Adrenal gland (tissue), 19 donors: ENCODE results near the gene TAS2R1. TPM values are rescaled to one million over a fixed set of nuclear protein-coding genes. Genes with fewer than 3 reads are reported as not detected.

Source experiments
- DNase-seq, 7 donors: peaks; one replicate each; pipeline ENCODE4 v3.0.0-alpha.2; 2019 to 2020
- H3K27ac ChIP-seq, 5 donors: fragments of 200-600 bp; sonication (generic) in 4 of 5; 1 replicate in 3 of 5; 2 replicates in 2 of 5; pipeline versions ENCODE4 v1.5.1 to v1.8.0; 2016 to 2020; ENCODE audit warnings: mild to moderate bottlenecking in 1 of 5
- H3K27me3 ChIP-seq: fragments of 200-600 bp; 2 replicates; pipeline ENCODE4 v1.8.0; 2021
- H3K36me3 ChIP-seq, 2 donors: fragments of 200-600 bp; replicated peaks in 1 of 2; 1 replicate in 1 of 2; 2 replicates in 1 of 2; pipeline versions ENCODE4 v1.5.1 to v1.8.0; 2018 to 2022
- H3K4me1 ChIP-seq, 2 donors: fragments of 200-600 bp; replicated peaks in 1 of 2; 1 replicate in 1 of 2; 2 replicates in 1 of 2; pipeline versions ENCODE4 v1.5.1 to v1.8.0; 2018 to 2021
- H3K4me3 ChIP-seq, 4 donors: fragments of 200-600 bp; sonication (generic) in 3 of 4; one replicate each; pipeline ENCODE4 v1.5.1; 2016 to 2018
- H3K9me3 ChIP-seq, 3 donors: fragments of 200-600 bp; sonication (generic) in 1 of 3; replicated peaks in 1 of 3; 1 replicate in 2 of 3; 2 replicates in 1 of 3; pipeline versions ENCODE4 v1.5.1 to v1.8.0; 2016 to 2021
- CTCF ChIP-seq, 6 experiments: fragments of 450-650 bp in 4 of 6; fragments of 200-600 bp in 2 of 6; sonication (generic) in 1 of 6; IDR thresholded peaks; 1 replicate in 5 of 6; 2 replicates in 1 of 6; pipeline versions ENCODE4 v1.5.1 to v1.8.0; 2016 to 2021; ENCODE audit warnings: antibody characterized with exemption in 6 of 6, mild to moderate bottlenecking in 2 of 6, moderate library complexity in 1 of 6
- POLR2A ChIP-seq, 2 donors: fragments of 450-650 bp; IDR thresholded peaks; one replicate each; pipeline ENCODE4 v1.6.1; 2017; ENCODE audit warnings: antibody characterized with exemption in 2 of 2, mild to moderate bottlenecking in 2 of 2, moderate library complexity in 1 of 2
- WGBS, 4 donors: extraction: QIAGEN DNeasy Blood & Tissue Kit in 2 of 4; methylation state at CpG; one replicate each; pipeline versions ENCODE4 v1.1.5 to v1.1.7; 2013 to 2017; 5-methylcytosine and 5-hydroxymethylcytosine counted together
- intact Hi-C, 2 donors: fragments of 100-400 bp; cut with DNase I; formaldehyde crosslinking; loops; one replicate each; pipeline versions ENCODE4 v1.14.1 to v1.15.0; 2022 to 2023
- long read RNA-seq, 10 donors: library from polyadenylated mRNA in 3 of 10; unstranded in 2 of 10; stranded (forward) in 1 of 10; transcript quantifications; one replicate each; pipeline ENCODE4 v2.0.0 and lab custom pipeline, GENCODE V29; 2021 to 2026
- polyA plus RNA-seq, 3 donors: library from polyadenylated mRNA; stranded (reverse); fragments of 200-250 nt in 2 of 3; fragments of 350-450 nt in 1 of 3; fragmentation: Illumina TruSeq in 1 of 3; extraction: RNeasy Lipid Tissue Mini Kit (QIAGEN cat#74804) in 1 of 3; gene quantifications; one replicate each; pipeline ENCODE4 v1.2.3, GENCODE V29; 2013 to 2014
- total RNA-seq, 9 donors: library from RNA; depleted of rRNA in 4 of 9; stranded (reverse); fragments of >200 nt in 4 of 9; fragments of 120-200 nt in 1 of 9; fragmentation: NEBNext Ultra II Directional in 1 of 9; extraction: Animal tissue kit (Norgen Biotek cat#: 25700) in 1 of 9; gene quantifications; one replicate each; pipeline versions ENCODE4 v1.1.0 to v1.2.4, GENCODE V29; 2013 to 2023
- donor health status: healthy with polysubstance abuse.
- donor health status: Bipolar disorder and iron deficiency.
- donor health status: DM: yes; HTN: yes; CAD: no.
- donor health status: DM: no; HTN: no; CAD: no.
- donor health status: DM: no; HTN: no; CAD: no.
- donor health status: DM: yes; HTN: yes; CAD: no.

TAS2R1 gene
- total RNA-seq (under 1 TPM in 1 of 9 donors, not detected in 8; 0.06 TPM), polyA plus RNA-seq (not detected)
- long read RNA-seq, donor 1 = 0 reads
- long read RNA-seq, donor 2 = 0 reads
- long read RNA-seq, donor 3 = 0 reads
- long read RNA-seq, donor 4 = 0 reads
- long read RNA-seq, donor 5 = 0 reads
- long read RNA-seq, donor 6 = 0 reads
- long read RNA-seq, donor 7 = 0 reads
- long read RNA-seq, donor 8 = 0 reads
- long read RNA-seq, donor 9 = 0 reads
- long read RNA-seq, donor 10 = 0 reads

GRCh38 chr5:9630251-9630650 is at the start of gene TAS2R1:
TAS2R1 (minus strand) TSS chr5:9630351; CDS start chr5:9630032, 319 bp downstream.
- no peaks in the 10 kb centered on the region for H3K9me3 ChIP-seq
- H3K27me3 ChIP-seq = no peaks in the 10 kb centered on the region
- intact Hi-C loops = no loop called here
- no peak within 1 kb of the TSS for H3K27ac ChIP-seq
- no peak for DNase-seq
- 75 to 89% (median 84%) methylated on average over 1 of the region's 1 CpG for WGBS, 4 donors
- H3K36me3 ChIP-seq = no peaks in the 10 kb centered on the region
- H3K4me1 ChIP-seq = no peaks in the 10 kb centered on the region
- no peak for TF ChIP-seq CTCF (IDR thresholded peaks at IDR 0.05)
- TF ChIP-seq POLR2A (IDR thresholded peaks at IDR 0.05) = no peak
- H3K4me3 ChIP-seq = no peak within 1 kb of the TSS

GRCh38 chr5:9670371-9670770 is 40.2 kb upstream of the TAS2R1 start:
- intact Hi-C loops = no loop called here
- no peak for TF ChIP-seq POLR2A (IDR thresholded peaks at IDR 0.05)
- no peak for TF ChIP-seq CTCF (IDR thresholded peaks at IDR 0.05)
- Histone ChIP-seq H3K27ac (no peak overlapping the region), H3K9me3 (no peaks in the 10 kb centered on the region), H3K27me3 (no peaks in the 10 kb centered on the region), H3K36me3 (no peaks in the 10 kb centered on the region), H3K4me1 (no peaks in the 10 kb centered on the region), H3K4me3 (no peak overlapping the region)
- no peak for DNase-seq
- 0% methylated on average over 1 of the region's 1 CpG for WGBS, 4 donors

- Histone ChIP-seq H3K36me3 (no peaks in the 10 kb centered on the region), H3K4me3 (no peak overlapping the region), H3K27ac (no peak overlapping the region), H3K27me3 (no peaks in the 10 kb centered on the region), H3K4me1 (no peaks in the 10 kb centered on the region), H3K9me3 (no peaks in the 10 kb centered on the region)
- intact Hi-C loops = no loop called here
- TF ChIP-seq CTCF (IDR thresholded peaks at IDR 0.05) (no peak), POLR2A (IDR thresholded peaks at IDR 0.05) (no peak)
- DNase-seq = no peak
- WGBS, 4 donors = 44 to 67% (median 62%) methylated on average over 2 of the region's 2 CpGs
Measured at GRCh38 chr5:9667906-9668305, 37.8 kb upstream of the TAS2R1 start.

- Histone ChIP-seq H3K27ac (no peak overlapping the region), H3K4me1 (no peaks in the 10 kb centered on the region), H3K9me3 (no peaks in the 10 kb centered on the region), H3K27me3 (no peaks in the 10 kb centered on the region), H3K36me3 (no peaks in the 10 kb centered on the region), H3K4me3 (no peak overlapping the region)
- TF ChIP-seq POLR2A (IDR thresholded peaks at IDR 0.05) (no peak), CTCF (IDR thresholded peaks at IDR 0.05) (no peak)
- no peak for DNase-seq
- intact Hi-C loops = no loop called here
- 60 to 68% (median 63%) methylated on average over 6 of the region's 6 CpGs for WGBS, 4 donors
Measured at GRCh38 chr5:9663891-9664290, 33.7 kb upstream of the TAS2R1 start.
